GM21723 (cell line): ENCODE results near the gene TICAM2.

Source experiments
- ATAC-seq: cut with Tn5 transposase; IDR thresholded peaks from one replicate; pipeline ENCODE4 v1.9.1; 2021; ENCODE audit warnings: mild to moderate bottlenecking, moderate library complexity; ENCODE audit not compliant: unreplicated experiment

Gene TICAM2

GRCh38 chr5:115541611-115542010 is 60.7 kb downstream of the TICAM2 start:
- ATAC-seq, result no peak

- no peak for ATAC-seq
Measured at GRCh38 chr5:115535479-115536035, 66.7 kb downstream of the TICAM2 start.

DNA sequence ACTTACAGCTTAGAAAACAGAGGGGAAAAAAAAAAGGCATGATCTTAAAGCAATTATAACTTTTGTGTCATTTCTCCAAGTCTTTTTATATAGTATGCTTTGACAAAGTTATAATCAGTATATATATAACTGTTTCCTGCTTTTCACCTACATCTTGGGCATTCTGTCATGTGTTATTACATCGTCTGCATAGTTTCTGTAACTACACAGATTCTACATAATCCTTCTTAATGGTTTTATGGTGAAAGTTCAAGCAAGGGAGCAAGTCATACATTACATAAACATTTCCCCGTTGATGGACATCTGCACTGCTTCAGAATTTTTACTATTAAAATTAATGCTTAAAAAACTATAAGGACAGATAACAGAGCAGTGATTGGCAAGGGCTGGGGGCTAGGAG is 69.8 kb downstream of the TICAM2 start:
- no peak for ATAC-seq

- no peak for ATAC-seq
Measured at GRCh38 chr5:115531787-115532367, 70.4 kb downstream of the TICAM2 start.

- ATAC-seq, result no peak
Measured at GRCh38 chr5:115531380-115531779, 70.9 kb downstream of the TICAM2 start.

DNA sequence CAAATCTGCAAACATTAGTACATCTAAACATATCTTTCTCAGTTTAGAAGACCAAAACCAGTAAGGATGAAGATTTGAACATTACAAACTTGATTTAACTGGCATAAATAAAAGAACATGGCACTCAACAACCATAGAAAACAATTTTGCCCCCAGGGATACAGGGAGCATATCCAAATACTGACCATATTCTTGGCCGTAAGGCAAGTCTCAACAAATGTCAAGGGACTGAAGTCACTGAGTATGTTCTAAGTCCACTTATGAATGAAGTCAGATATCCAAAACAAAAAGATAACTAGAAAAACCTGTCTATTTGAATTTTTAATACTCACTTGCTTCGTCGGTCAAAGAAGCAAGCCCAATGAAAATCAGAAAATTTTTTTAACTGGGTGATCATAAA is 71.9 kb downstream of the TICAM2 start:
- no peak for ATAC-seq
